Measurements from ENCODE around the gene LSM12.
"Not testable (repeated sequence)": the region's sequence is repeated elsewhere in the genome, so short reads cannot be mapped to it uniquely, and the experiment has no call there.

The LSM12 gene

GRCh38 chr17:44075598-44076293, 9.3 kb upstream of the LSM12 start:
- DNase-seq: no peak

GRCh38 chr17:44074911-44075285, 8.4 kb upstream of the LSM12 start:
- no peak for DNase-seq

GRCh38 chr17:44074231-44074910, 7.9 kb upstream of the LSM12 start:
- no peak for DNase-seq

- peak; percentile 15 for DNase-seq
Measured at GRCh38 chr17:44071772-44072171, 5.3 kb upstream of the LSM12 start.

GRCh38 chr17:44071198-44071520, 4.7 kb upstream of the LSM12 start:
- no peak for DNase-seq

- peak; percentile 98 for DNase-seq
Measured at GRCh38 chr17:44070455-44071197, 4.2 kb upstream of the LSM12 start, which contains the start of gene G6PC3. Gene G6PC3 (plus strand): TSS chr17:44070735. CDS start chr17:44070966, 231 bp downstream.

GRCh38 chr17:44069974-44070454, 3.5 kb upstream of the LSM12 start:
- peak; percentile 75 for DNase-seq

- peak; percentile 49 for DNase-seq
Measured at GRCh38 chr17:44067545-44067940, 1.1 kb upstream of the LSM12 start.

- peak; percentile 41 for DNase-seq
Measured at GRCh38 chr17:44065668-44066203, 735 bp downstream of the LSM12 start.

- DNase-seq: peak; percentile 18
Measured at GRCh38 chr17:44063704-44064639, 2.5 kb downstream of the LSM12 start.

- no peak for DNase-seq
Measured at GRCh38 chr17:44062871-44063270, 3.6 kb downstream of the LSM12 start.

GRCh38 chr17:44061446-44061845, 5.0 kb downstream of the LSM12 start:
- no peak for DNase-seq

- DNase-seq: no peak
Measured at GRCh38 chr17:44059101-44059892, 7.2 kb downstream of the LSM12 start.

GRCh38 chr17:44053125-44053872, 13.2 kb downstream of the LSM12 start:
- no peak for DNase-seq

- no peak for DNase-seq
Measured at GRCh38 chr17:44049294-44050060, 17.0 kb downstream of the LSM12 start.

GRCh38 chr17:44046893-44047292, 19.6 kb downstream of the LSM12 start:
- not testable (repeated sequence) for DNase-seq

- DNase-seq: no peak
Measured at GRCh38 chr17:44045486-44045885, 21.0 kb downstream of the LSM12 start.

- no peak for DNase-seq
Measured at GRCh38 chr17:44044071-44044470, 22.4 kb downstream of the LSM12 start.

GRCh38 chr17:44043272-44043696, 23.2 kb downstream of the LSM12 start:
- no peak for DNase-seq
